Esophagus squamous epithelium (tissue), 4 donors: ENCODE data around the gene GPAT2.
"Not testable (repeated sequence)": the region's sequence is repeated elsewhere in the genome, so short reads cannot be mapped to it uniquely, and the experiment has no call there.

Experiments used
- POLR2A ChIP-seq, 4 donors: fragments of 450-650 bp; IDR thresholded peaks; one replicate each; pipeline ENCODE4 v1.6.1; 2017; ENCODE audit warnings: antibody characterized with exemption in 4 of 4, mild to moderate bottlenecking in 4 of 4, moderate library complexity in 3 of 4
- TF ChIP-seq, protein P1 (sequence below), 6 experiments: fragments of 450-650 bp in 4 of 6; fragments of 200-600 bp in 2 of 6; sonication (generic) in 2 of 6; IDR thresholded peaks; one replicate each; pipeline ENCODE4 v1.5.1; 2016 to 2019; ENCODE audit warnings: antibody characterized with exemption in 6 of 6, mild to moderate bottlenecking in 4 of 6, moderate library complexity in 4 of 6

- TF ChIP-seq, protein P1, sequence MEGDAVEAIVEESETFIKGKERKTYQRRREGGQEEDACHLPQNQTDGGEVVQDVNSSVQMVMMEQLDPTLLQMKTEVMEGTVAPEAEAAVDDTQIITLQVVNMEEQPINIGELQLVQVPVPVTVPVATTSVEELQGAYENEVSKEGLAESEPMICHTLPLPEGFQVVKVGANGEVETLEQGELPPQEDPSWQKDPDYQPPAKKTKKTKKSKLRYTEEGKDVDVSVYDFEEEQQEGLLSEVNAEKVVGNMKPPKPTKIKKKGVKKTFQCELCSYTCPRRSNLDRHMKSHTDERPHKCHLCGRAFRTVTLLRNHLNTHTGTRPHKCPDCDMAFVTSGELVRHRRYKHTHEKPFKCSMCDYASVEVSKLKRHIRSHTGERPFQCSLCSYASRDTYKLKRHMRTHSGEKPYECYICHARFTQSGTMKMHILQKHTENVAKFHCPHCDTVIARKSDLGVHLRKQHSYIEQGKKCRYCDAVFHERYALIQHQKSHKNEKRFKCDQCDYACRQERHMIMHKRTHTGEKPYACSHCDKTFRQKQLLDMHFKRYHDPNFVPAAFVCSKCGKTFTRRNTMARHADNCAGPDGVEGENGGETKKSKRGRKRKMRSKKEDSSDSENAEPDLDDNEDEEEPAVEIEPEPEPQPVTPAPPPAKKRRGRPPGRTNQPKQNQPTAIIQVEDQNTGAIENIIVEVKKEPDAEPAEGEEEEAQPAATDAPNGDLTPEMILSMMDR (IDR thresholded peaks at IDR 0.05), result not testable (repeated sequence)
- not testable (repeated sequence) for TF ChIP-seq POLR2A (IDR thresholded peaks at IDR 0.05)
Observed at GRCh38 chr2:96071087-96071976, 36.6 kb upstream of the GPAT2 start.
